Mesenchymal stem cell (in vitro differentiated cells and primary cell): ENCODE results near the gene TGM2.

Experiments used
- DNase-seq: peaks from one replicate; pipeline ENCODE4 v3.0.0-alpha.2; 2013
- H2AFZ ChIP-seq: one replicate; pipeline ENCODE4 v1.6.1; 2013; ENCODE audit warnings: low read depth, mild to moderate bottlenecking, control low read depth, inconsistent platforms, low read length, moderate library complexity
- H2AK5ac ChIP-seq: 2 replicates; pipeline ENCODE4 v1.6.1; 2013; ENCODE audit warnings: low read length, moderate library complexity, mild to moderate bottlenecking, inconsistent platforms; ENCODE audit not compliant: severe bottlenecking
- H2BK120ac ChIP-seq: one replicate; pipeline ENCODE4 v1.6.1; 2013; ENCODE audit warnings: low read depth, mild to moderate bottlenecking, inconsistent platforms, low read length, moderate library complexity
- H2BK12ac ChIP-seq, 2 experiments: one replicate each; pipeline ENCODE4 v1.6.1; 2013; ENCODE audit warnings: inconsistent platforms in 2 of 2, low read length in 2 of 2, mild to moderate bottlenecking in 2 of 2, moderate library complexity in 2 of 2, control low read depth in 1 of 2
- H2BK15ac ChIP-seq: one replicate; pipeline ENCODE4 v1.6.1; 2013; ENCODE audit warnings: mild to moderate bottlenecking, low read depth, inconsistent platforms; ENCODE audit not compliant: poor library complexity, severe bottlenecking
- H2BK5ac ChIP-seq: 2 replicates; pipeline ENCODE4 v1.6.1; 2013; ENCODE audit warnings: low read depth, mild to moderate bottlenecking, low read length, control low read depth, inconsistent platforms; ENCODE audit not compliant: poor library complexity, severe bottlenecking
- H3K14ac ChIP-seq, 2 experiments: one replicate each; pipeline ENCODE4 v1.6.1; 2013; ENCODE audit warnings: inconsistent platforms in 2 of 2, low read length in 2 of 2, control low read depth in 1 of 2, mild to moderate bottlenecking in 1 of 2, moderate library complexity in 1 of 2
- H3K18ac ChIP-seq, 2 experiments: one replicate each; pipeline ENCODE4 v1.6.1; 2013; ENCODE audit warnings: inconsistent platforms in 2 of 2, low read length in 2 of 2, control low read depth in 1 of 2, low read depth in 1 of 2, mild to moderate bottlenecking in 1 of 2
- H3K23ac ChIP-seq, 2 experiments: one replicate each; pipeline ENCODE4 v1.6.1; 2013; ENCODE audit warnings: inconsistent platforms in 2 of 2, low read length in 2 of 2, mild to moderate bottlenecking in 2 of 2, moderate library complexity in 2 of 2, control low read depth in 1 of 2
- H3K27ac ChIP-seq: 2 replicates; pipeline ENCODE4 v1.5.1; 2013; ENCODE audit warnings: mild to moderate bottlenecking, moderate library complexity, low read length, control low read depth, inconsistent platforms; ENCODE audit not compliant: poor library complexity, severe bottlenecking
- H3K27me3 ChIP-seq, 2 experiments: 2 replicates each; pipeline versions ENCODE4 v1.6.1 to v1.7.0; 2013; ENCODE audit warnings: low read length in 2 of 2, mild to moderate bottlenecking in 2 of 2, moderate library complexity in 2 of 2, control low read depth in 1 of 2, inconsistent platforms in 1 of 2; ENCODE audit not compliant: control insufficient read depth in 1 of 2, insufficient read depth in 1 of 2
- H3K36me3 ChIP-seq, 2 experiments: 2 replicates each; pipeline versions ENCODE4 v1.6.1 to v1.7.0; 2013; ENCODE audit warnings: low read length in 2 of 2, control low read depth in 1 of 2, inconsistent platforms in 1 of 2, low read depth in 1 of 2, mild to moderate bottlenecking in 1 of 2; ENCODE audit not compliant: insufficient read depth in 2 of 2, control insufficient read depth in 1 of 2
- H3K4ac ChIP-seq, 2 experiments: one replicate each; pipeline ENCODE4 v1.6.1; 2013; ENCODE audit warnings: inconsistent platforms in 2 of 2, low read length in 2 of 2, mild to moderate bottlenecking in 2 of 2, moderate library complexity in 2 of 2, control low read depth in 1 of 2, low read depth in 1 of 2
- H3K4me1 ChIP-seq: 2 replicates; pipeline ENCODE4 v1.6.1; 2013; ENCODE audit warnings: low read depth, low read length, control low read depth; ENCODE audit not compliant: control insufficient read depth, insufficient read depth
- H3K4me2 ChIP-seq: 2 replicates; pipeline ENCODE4 v1.6.1; 2013; ENCODE audit warnings: low read length, mild to moderate bottlenecking, inconsistent platforms; ENCODE audit not compliant: poor library complexity, severe bottlenecking
- H3K4me3 ChIP-seq, 2 experiments: 2 replicates each; pipeline versions ENCODE4 v1.5.1 to v1.7.0; 2013; ENCODE audit warnings: low read length in 2 of 2, mild to moderate bottlenecking in 2 of 2, control low read depth in 1 of 2, low read depth in 1 of 2; ENCODE audit not compliant: insufficient read depth in 1 of 2
- H3K79me1 ChIP-seq: replicated peaks from 2 replicates; pipeline ENCODE4 v1.6.1; 2013; ENCODE audit warnings: mild to moderate bottlenecking, control low read depth, low read length, inconsistent platforms; ENCODE audit not compliant: poor library complexity, severe bottlenecking
- H3K9ac ChIP-seq: 2 replicates; pipeline ENCODE4 v1.7.0; 2013; ENCODE audit warnings: mild to moderate bottlenecking, low read length, moderate library complexity
- H3K9me3 ChIP-seq: 2 replicates; pipeline ENCODE4 v1.7.0; 2013; ENCODE audit warnings: mild to moderate bottlenecking, low read length; ENCODE audit not compliant: control insufficient read depth
- H4K8ac ChIP-seq: one replicate; pipeline ENCODE4 v1.6.1; 2013; ENCODE audit warnings: inconsistent platforms, mild to moderate bottlenecking, low read length, moderate library complexity
- H4K91ac ChIP-seq: one replicate; pipeline ENCODE4 v1.6.1; 2013; ENCODE audit warnings: mild to moderate bottlenecking, low read length, inconsistent platforms
- WGBS: methylation state at CpG from one replicate; pipeline ENCODE4 v1.1.7; 2013; ENCODE audit warnings: mixed read lengths; 5-methylcytosine and 5-hydroxymethylcytosine counted together

The TGM2 gene

GRCh38 chr20:38143238-38143645, 21.8 kb downstream of the TGM2 start:
- Histone ChIP-seq H3K4me3 (no peak overlapping the region), H3K4ac (no peak overlapping the region), H4K91ac (peak overlapping the region; percentile 59), H2BK120ac (no peak overlapping the region), H2BK12ac (peak overlapping the region; percentile 47 to 92), H2BK15ac (no peak overlapping the region), H3K14ac (no peak overlapping the region), H3K4me2 (no peak overlapping the region), H3K9ac (no peak overlapping the region), H2AFZ (no peak overlapping the region), H3K27me3 (peaks cover 0 to 3% of the 10 kb centered on the region in 2 experiments), H3K27ac (no peak overlapping the region), H3K9me3 (no peaks in the 10 kb centered on the region), H3K4me1 (peaks cover 33% of the 10 kb centered on the region), H2BK5ac (no peak overlapping the region), H3K79me1 (no peaks in the 10 kb centered on the region), H3K36me3 (peaks cover 0 to 11% of the 10 kb centered on the region in 2 experiments), H2AK5ac (no peak overlapping the region), H3K23ac (no peak overlapping the region), H3K18ac (peak overlapping the region; percentile 5 to 47), H4K8ac (no peak overlapping the region)
- WGBS, result 69% methylated on average over 8 of the region's 10 CpGs
- no peak for DNase-seq

DNA sequence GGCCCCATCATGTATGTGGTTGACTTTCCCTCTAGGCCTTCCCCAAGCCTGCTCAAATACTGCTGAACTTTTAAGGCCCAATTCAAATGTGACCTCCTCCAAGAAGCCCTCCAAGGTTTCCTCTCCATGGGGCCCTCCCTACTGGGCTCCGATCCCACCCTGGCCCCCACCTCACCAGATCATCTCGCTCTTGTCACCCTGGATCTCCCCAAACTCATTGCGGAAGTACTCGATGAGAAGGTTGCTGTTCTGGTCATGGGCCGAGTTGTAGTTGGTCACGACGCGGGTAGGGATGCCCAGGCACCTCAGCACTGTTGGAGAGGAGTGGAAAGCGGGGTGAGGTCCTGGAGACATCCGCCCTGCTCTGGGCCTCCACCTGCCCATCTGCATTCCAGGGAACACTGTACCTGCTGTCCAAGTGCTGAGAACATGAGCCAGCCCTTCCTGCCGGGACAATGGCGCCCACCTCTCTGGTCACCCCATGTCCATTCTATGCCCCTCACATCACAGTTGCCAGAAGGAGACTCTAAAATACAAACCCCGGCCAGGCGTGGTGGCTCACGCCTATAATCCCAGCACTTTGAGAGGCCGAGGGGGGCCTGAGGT, 23.1 kb downstream of the TGM2 start:
- no peak overlapping the region for H3K23ac ChIP-seq
- H3K36me3 ChIP-seq, result peaks cover 0 to 18% of the 10 kb centered on the region in 2 experiments
- no peaks in the 10 kb centered on the region for H3K79me1 ChIP-seq

GRCh38 chr20:38141204-38141888, 23.7 kb downstream of the TGM2 start:
- H3K27ac ChIP-seq, result no peak overlapping the region
- no peak for DNase-seq
- H2BK12ac ChIP-seq, result peak overlapping the region; percentile 73 to 86
- peak overlapping the region; percentile 82 for H2BK15ac ChIP-seq
- peak overlapping the region; percentile 11 for H2BK120ac ChIP-seq
- H3K27me3 ChIP-seq, result no peaks in the 10 kb centered on the region
- H3K14ac ChIP-seq, result peak overlapping the region in 1 of 2 experiments; percentile 19
- no peak overlapping the region for H2AFZ ChIP-seq
- 85% methylated on average over 23 of the region's 23 CpGs for WGBS
- no peak overlapping the region for H2BK5ac ChIP-seq
- H3K79me1 ChIP-seq, result no peaks in the 10 kb centered on the region
- peak overlapping the region in 1 of 2 experiments; percentile 6 for H3K23ac ChIP-seq
- no peaks in the 10 kb centered on the region for H3K9me3 ChIP-seq
- peak overlapping the region; percentile 44 to 60 for H3K18ac ChIP-seq
- no peak overlapping the region for H2AK5ac ChIP-seq
- peak overlapping the region; percentile 89 for H4K91ac ChIP-seq
- peak overlapping the region; percentile 50 for H4K8ac ChIP-seq
- H3K4me3 ChIP-seq, result no peak overlapping the region
- no peak overlapping the region for H3K9ac ChIP-seq
- H3K4me1 ChIP-seq, result peaks cover 28% of the 10 kb centered on the region
- peak overlapping the region in 1 of 2 experiments; percentile 6 for H3K4ac ChIP-seq
- H3K36me3 ChIP-seq, result peaks cover 0 to 19% of the 10 kb centered on the region in 2 experiments
- no peak overlapping the region for H3K4me2 ChIP-seq

More for the DNA sequence above, 23.1 kb downstream of the TGM2 start:
- Histone ChIP-seq H3K9me3 (no peaks in the 10 kb centered on the region), H2AFZ (no peak overlapping the region), H3K27me3 (no peaks in the 10 kb centered on the region), H3K18ac (peak overlapping the region; percentile 23 to 77), H4K91ac (no peak overlapping the region), H3K4me3 (no peak overlapping the region), H3K27ac (no peak overlapping the region), H3K4me1 (peaks cover 33% of the 10 kb centered on the region), H3K4me2 (no peak overlapping the region), H2BK15ac (no peak overlapping the region), H3K14ac (no peak overlapping the region), H2BK12ac (peak overlapping the region; percentile 23 to 35), H4K8ac (no peak overlapping the region), H2AK5ac (peak overlapping the region; percentile 40), H2BK5ac (no peak overlapping the region), H3K9ac (no peak overlapping the region), H2BK120ac (no peak overlapping the region), H3K4ac (peak overlapping the region; percentile 5 to 29)
- over 99% methylated on average over 16 of the region's 16 CpGs for WGBS
- no peak for DNase-seq

- Histone ChIP-seq H3K4me1 (peaks cover 28% of the 10 kb centered on the region), H2BK120ac (no peak overlapping the region), H3K36me3 (peaks cover 0 to 26% of the 10 kb centered on the region in 2 experiments), H2BK5ac (no peak overlapping the region), H2AK5ac (no peak overlapping the region), H3K14ac (no peak overlapping the region), H4K8ac (no peak overlapping the region), H3K18ac (no peak overlapping the region), H3K79me1 (no peaks in the 10 kb centered on the region), H2AFZ (no peak overlapping the region), H2BK12ac (no peak overlapping the region), H3K4me3 (no peak overlapping the region), H3K9ac (no peak overlapping the region), H3K4me2 (no peak overlapping the region), H3K9me3 (no peaks in the 10 kb centered on the region), H4K91ac (no peak overlapping the region), H3K23ac (no peak overlapping the region), H3K27ac (no peak overlapping the region), H2BK15ac (peak overlapping the region; percentile 33), H3K27me3 (no peaks in the 10 kb centered on the region), H3K4ac (no peak overlapping the region)
- 34% methylated on average over 10 of the region's 12 CpGs for WGBS
- DNase-seq, result peak; percentile 82
These were observed 24.9 kb downstream of the TGM2 start for GRCh38 chr20:38139977-38140753.
